Rectal smooth muscle tissue (tissue), 1 donor: ENCODE data around the gene KBTBD6.
"Not testable (repeated sequence)": the region's sequence is repeated elsewhere in the genome, so short reads cannot be mapped to it uniquely, and the experiment has no call there.

Source experiments
- H3K27ac ChIP-seq: one replicate; pipeline ENCODE4 v1.7.0; 2013; ENCODE audit warnings: low read depth, low read length, inconsistent platforms
- H3K27me3 ChIP-seq: one replicate; pipeline ENCODE4 v1.7.0; 2013; ENCODE audit warnings: low read length; ENCODE audit not compliant: control insufficient read depth, insufficient read depth
- H3K36me3 ChIP-seq: one replicate; pipeline ENCODE4 v1.7.0; 2013; ENCODE audit warnings: low read length; ENCODE audit not compliant: control insufficient read depth, insufficient read depth
- H3K4me1 ChIP-seq: one replicate; pipeline ENCODE4 v1.7.0; 2013; ENCODE audit warnings: low read length; ENCODE audit not compliant: control insufficient read depth, insufficient read depth
- H3K4me3 ChIP-seq: one replicate; pipeline ENCODE4 v1.7.0; 2013; ENCODE audit warnings: low read length
- H3K9ac ChIP-seq: one replicate; pipeline ENCODE4 v1.7.0; 2013; ENCODE audit warnings: low read length

KBTBD6 gene

GRCh38 chr13:41132512-41133152 lies at the start of gene KBTBD6:
TSS of gene KBTBD6 (minus strand) at chr13:41132802. CDS start at chr13:41132511, 291 bp downstream.
- Histone ChIP-seq H3K27me3 (no peaks in the 10 kb centered on the region), H3K9ac (peak within 1 kb of the TSS; percentile 74), H3K4me3 (peak within 1 kb of the TSS; percentile 93), H3K4me1 (peaks cover 14% of the 10 kb centered on the region), H3K27ac (peak within 1 kb of the TSS; percentile 86), H3K36me3 (no peaks in the 10 kb centered on the region)

- no peak overlapping the region for H3K4me3 ChIP-seq
- H3K27ac ChIP-seq = no peak overlapping the region
- H3K9ac ChIP-seq = no peak overlapping the region
- H3K27me3 ChIP-seq = no peaks in the 10 kb centered on the region
- no peaks in the 10 kb centered on the region for H3K4me1 ChIP-seq
- no peaks in the 10 kb centered on the region for H3K36me3 ChIP-seq
These were observed 49.6 kb upstream of the KBTBD6 start for GRCh38 chr13:41182231-41182630.

- no peak overlapping the region for H3K4me3 ChIP-seq
- no peak overlapping the region for H3K9ac ChIP-seq
- H3K27me3 ChIP-seq = no peaks in the 10 kb centered on the region
These were observed 47.1 kb upstream of the KBTBD6 start for GRCh38 chr13:41179593-41180250.

GRCh38 chr13:41178040-41178439 lies 45.4 kb upstream of the KBTBD6 start:
- H3K9ac ChIP-seq = no peak overlapping the region
- H3K36me3 ChIP-seq = no peaks in the 10 kb centered on the region
- no peaks in the 10 kb centered on the region for H3K4me1 ChIP-seq
- H3K27ac ChIP-seq = no peak overlapping the region
- no peak overlapping the region for H3K4me3 ChIP-seq
- no peaks in the 10 kb centered on the region for H3K27me3 ChIP-seq

More at GRCh38 chr13:41179593-41180250, 47.1 kb upstream of the KBTBD6 start:
- H3K4me1 ChIP-seq = no peaks in the 10 kb centered on the region
- no peak overlapping the region for H3K27ac ChIP-seq
- H3K36me3 ChIP-seq = no peaks in the 10 kb centered on the region

GRCh38 chr13:41177616-41178015 lies 45.0 kb upstream of the KBTBD6 start:
- Histone ChIP-seq H3K27me3 (no peaks in the 10 kb centered on the region), H3K4me3 (no peak overlapping the region), H3K4me1 (no peaks in the 10 kb centered on the region), H3K27ac (no peak overlapping the region), H3K36me3 (no peaks in the 10 kb centered on the region), H3K9ac (no peak overlapping the region)

- H3K27ac ChIP-seq, H3K27me3 ChIP-seq, H3K4me1 ChIP-seq, H3K36me3 ChIP-seq, H3K9ac ChIP-seq, H3K4me3 ChIP-seq: not testable (repeated sequence)
These were observed 43.0 kb upstream of the KBTBD6 start for GRCh38 chr13:41175576-41175975.

GRCh38 chr13:41162151-41162550 lies 29.5 kb upstream of the KBTBD6 start:
- H3K27me3 ChIP-seq = no peaks in the 10 kb centered on the region
- H3K4me1 ChIP-seq = no peaks in the 10 kb centered on the region
- no peak overlapping the region for H3K4me3 ChIP-seq
- H3K27ac ChIP-seq = no peak overlapping the region
- H3K9ac ChIP-seq = no peak overlapping the region
- no peaks in the 10 kb centered on the region for H3K36me3 ChIP-seq

- H3K36me3 ChIP-seq = no peaks in the 10 kb centered on the region
- no peaks in the 10 kb centered on the region for H3K27me3 ChIP-seq
- H3K4me1 ChIP-seq = no peaks in the 10 kb centered on the region
- no peak overlapping the region for H3K27ac ChIP-seq
- no peak overlapping the region for H3K9ac ChIP-seq
- H3K4me3 ChIP-seq = no peak overlapping the region
These were observed 26.6 kb upstream of the KBTBD6 start for GRCh38 chr13:41159174-41159573.

- H3K9ac ChIP-seq = no peak overlapping the region
- no peaks in the 10 kb centered on the region for H3K4me1 ChIP-seq
- no peaks in the 10 kb centered on the region for H3K36me3 ChIP-seq
- no peaks in the 10 kb centered on the region for H3K27me3 ChIP-seq
- no peak overlapping the region for H3K4me3 ChIP-seq
- H3K27ac ChIP-seq = no peak overlapping the region
These were observed 24.6 kb upstream of the KBTBD6 start for GRCh38 chr13:41157048-41157717.

- Histone ChIP-seq H3K4me1 (no peaks in the 10 kb centered on the region), H3K27ac (no peak overlapping the region), H3K27me3 (no peaks in the 10 kb centered on the region), H3K4me3 (no peak overlapping the region), H3K9ac (no peak overlapping the region), H3K36me3 (no peaks in the 10 kb centered on the region)
These were observed 24.0 kb upstream of the KBTBD6 start for GRCh38 chr13:41156620-41157019.

- H3K27ac ChIP-seq = no peak overlapping the region
- H3K4me3 ChIP-seq = no peak overlapping the region
- H3K4me1 ChIP-seq = no peaks in the 10 kb centered on the region
- H3K27me3 ChIP-seq = no peaks in the 10 kb centered on the region
- H3K36me3 ChIP-seq = no peaks in the 10 kb centered on the region
- no peak overlapping the region for H3K9ac ChIP-seq
These were observed 21.4 kb upstream of the KBTBD6 start for GRCh38 chr13:41154042-41154441.

GRCh38 chr13:41152005-41152404 lies 19.4 kb upstream of the KBTBD6 start:
- peaks cover 2% of the 10 kb centered on the region for H3K36me3 ChIP-seq
- no peaks in the 10 kb centered on the region for H3K4me1 ChIP-seq
- H3K4me3 ChIP-seq = no peak overlapping the region
- H3K9ac ChIP-seq = no peak overlapping the region
- no peak overlapping the region for H3K27ac ChIP-seq
- H3K27me3 ChIP-seq = no peaks in the 10 kb centered on the region
